ENCODE results near the gene EXPH5.
"Not testable (repeated sequence)": the region's sequence is repeated elsewhere in the genome, so short reads cannot be mapped to it uniquely, and the experiment has no call there.

The EXPH5 gene, protein sequence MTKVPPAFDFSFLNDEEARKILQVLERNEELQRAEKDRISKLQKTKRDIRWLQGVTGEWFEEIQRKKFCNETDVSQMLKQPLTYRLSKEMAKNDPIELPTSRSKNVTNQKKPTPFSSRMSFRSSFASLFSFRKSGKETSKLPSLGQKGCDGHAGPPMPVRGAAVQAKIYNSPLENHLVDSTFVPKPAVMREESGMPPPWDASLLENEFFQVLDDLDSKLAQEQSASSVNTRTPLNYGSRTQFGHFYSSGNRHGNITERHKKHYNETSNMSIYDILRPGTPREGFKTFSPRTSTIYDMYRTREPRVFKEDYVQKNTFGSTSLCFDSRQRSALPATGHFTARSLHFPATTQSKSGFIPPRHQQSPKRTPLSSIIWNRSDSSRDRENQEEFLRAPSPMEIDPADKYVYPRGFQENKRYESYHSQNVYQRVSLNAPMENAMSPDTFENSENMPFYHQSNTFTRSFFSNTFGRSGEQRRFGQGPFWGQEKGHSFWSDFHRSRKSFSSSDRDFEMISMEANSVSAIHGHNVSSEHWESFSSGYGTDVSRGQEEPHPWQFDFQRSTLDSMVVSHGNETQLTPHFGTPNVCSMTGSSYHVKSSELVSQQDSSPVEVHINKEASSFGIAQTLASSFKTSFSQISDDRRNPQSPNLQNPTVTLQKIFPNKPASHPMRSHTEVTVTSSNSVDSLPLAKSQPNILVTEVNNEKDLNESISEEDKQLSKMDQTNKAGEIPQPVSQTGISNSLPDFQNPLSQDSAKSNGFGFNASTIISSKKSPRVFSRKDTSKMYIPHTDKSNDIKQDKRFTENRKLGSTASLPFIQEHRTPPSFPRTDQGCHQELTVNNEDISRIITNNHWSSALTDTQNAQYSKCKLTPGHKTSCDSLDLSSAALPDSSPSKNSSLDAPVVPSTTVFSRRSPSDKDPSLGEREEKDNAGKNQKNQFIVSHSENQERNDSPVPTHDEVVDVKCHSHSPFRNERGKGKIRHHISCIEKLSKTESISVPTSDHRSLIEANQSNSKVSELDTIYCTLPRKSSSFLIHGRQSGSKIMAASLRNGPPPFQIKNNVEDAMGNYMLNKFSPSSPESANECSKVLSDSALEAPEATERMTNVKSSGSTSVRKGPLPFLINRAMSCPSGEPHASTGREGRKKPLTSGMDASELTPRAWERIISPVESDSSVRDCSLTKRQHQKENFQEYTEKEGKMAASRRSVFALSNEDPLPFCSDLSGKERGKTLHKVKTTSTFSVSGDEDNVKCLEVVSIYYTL (N-terminal part only)

DNA sequence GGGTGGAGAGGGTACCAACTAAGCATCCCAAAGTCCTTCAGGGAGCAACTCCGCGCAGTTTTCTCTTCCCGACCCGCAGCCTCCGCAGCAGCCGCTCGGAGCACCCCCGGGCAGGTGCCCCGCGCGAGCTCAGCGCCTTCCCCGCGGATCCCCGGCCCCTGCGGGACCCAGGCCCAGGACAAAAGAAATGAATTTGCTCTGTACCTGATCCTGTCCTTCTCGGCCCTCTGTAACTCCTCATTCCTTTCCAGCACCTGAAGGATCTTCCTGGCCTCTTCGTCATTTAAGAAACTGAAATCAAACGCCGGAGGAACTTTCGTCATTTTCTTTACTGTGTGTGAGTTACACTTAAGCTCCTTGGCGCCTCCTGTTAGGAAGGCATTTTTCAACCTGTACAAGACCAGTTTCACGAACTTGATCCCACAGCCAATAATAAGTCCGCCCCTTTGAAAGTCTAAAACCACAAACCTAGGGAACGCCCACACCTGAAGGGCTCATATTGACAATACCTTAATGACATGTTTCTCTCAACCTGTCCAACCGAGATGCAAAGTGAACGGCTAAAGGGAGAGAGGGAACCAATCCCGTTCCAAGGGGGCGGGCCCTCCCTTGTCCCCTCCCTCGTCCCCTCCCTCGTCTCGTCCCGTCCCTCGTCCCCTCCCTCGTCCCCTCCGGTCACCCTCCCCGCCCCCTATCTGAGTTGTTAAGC, at the start of gene EXPH5:
Gene EXPH5 (minus strand): TSS at position 555 of the 709 bp plus-strand sequence. CDS start 232 bp downstream, at position 323.
- DNase-seq: peak; percentile 38

DNA sequence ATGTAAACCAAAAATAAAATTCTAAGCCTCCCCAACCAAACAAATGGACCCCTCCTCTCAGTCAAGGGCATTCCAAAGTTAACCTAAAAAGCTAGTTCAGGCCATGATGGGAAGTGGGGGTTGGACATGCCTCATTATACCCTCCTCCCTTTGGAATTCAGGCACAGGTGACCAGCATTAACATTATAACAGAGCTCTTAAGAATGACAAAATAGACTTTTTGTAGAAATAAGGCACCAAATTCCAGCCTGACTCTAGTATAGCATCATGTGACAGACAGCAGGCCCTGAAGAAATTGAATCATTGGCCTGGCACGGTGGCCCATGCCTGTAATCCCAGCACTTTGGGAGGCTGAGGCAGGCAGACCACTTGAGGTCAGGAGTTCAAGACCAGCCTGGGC, 48.2 kb upstream of the EXPH5 start:
- DNase-seq: not testable (repeated sequence)

DNA sequence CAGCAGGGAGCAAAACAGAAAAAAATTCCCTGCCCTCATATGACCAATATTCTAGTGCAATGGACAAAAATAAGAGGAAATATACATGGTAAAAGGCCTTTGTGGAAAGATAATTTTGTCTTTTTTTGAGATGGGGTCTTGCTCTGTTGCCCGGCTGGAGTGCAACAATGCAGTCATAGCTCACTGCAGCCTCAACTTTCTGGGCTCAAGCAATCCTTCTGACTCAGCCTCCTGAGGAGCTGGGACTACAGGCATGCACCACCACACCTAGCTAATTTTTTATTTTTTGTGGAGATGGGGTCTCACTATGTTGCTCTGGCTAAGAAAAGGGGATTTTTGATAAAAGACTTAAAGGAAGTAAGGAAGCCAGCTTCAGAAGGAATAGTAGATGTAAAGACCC, 45.6 kb upstream of the EXPH5 start:
- no peak for DNase-seq

DNA sequence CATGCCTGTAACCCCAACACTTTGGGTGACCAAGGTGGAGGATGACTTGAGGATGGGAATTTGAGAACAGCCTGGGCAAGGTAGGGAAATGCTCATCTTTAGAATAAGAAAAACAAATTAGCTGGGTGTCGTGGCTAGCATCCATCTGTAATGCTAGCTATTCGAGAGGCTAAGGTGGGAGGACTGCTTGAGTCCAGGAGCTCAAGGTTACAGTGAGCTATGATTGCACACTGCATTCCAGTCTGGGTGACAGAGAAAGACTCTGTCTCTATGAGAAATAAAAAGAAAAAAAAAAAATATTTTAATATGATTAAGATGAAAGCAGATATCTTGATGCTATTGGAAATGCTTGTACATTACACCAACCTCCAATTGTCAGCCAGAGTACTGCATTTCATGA, 42.7 kb upstream of the EXPH5 start:
- no peak for DNase-seq

DNA sequence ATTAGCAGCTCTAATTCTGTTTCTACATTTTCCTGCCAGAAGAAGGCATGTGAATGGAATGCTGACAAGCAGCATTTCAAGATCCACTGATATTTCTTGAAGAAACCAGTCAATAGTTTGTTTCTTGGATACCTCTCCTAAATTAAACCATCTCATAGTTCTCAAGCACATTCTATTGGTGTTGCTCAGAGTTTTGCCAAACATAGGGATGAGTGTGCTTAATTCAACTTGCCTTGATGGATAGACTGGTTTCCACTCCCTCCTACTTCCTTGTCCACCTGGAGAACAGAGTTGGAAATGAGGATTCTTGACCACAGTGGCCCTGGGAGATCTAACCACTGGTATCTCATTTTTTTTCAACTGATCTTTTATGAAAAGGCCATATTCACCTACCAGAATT, 41.5 kb upstream of the EXPH5 start:
- DNase-seq: no peak

DNA sequence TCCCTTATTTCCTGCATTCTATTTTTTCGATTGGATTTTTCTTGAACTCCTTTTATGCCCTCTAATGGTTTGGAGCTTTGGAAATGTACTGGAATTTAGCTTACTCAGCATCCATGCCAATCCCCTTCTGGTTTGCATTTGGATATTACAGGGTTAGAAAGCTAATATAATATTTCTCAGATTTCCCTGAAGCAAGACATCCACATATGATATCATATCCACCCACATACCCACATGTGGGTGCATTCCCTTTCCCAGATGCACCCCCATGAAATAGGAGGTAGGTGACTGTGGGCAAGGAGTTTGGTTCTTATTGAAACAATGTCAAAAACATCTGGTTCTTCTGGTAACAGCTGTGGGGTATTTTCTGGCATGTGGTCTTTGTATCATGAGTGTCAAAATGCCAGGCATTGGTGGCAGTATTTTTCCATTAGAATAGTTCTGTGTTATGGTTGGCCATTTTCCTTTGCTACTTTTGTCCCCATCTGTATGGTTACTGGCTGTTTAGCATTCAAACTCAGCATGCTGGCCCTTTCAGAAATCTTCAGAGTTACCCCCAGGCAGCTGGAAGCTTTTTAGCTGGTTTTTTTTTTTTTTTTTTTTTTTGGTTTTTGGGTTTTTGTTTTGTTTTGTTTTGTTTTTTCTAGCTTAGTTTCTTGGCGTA, 38.6 kb upstream of the EXPH5 start:
- no peak for DNase-seq

DNA sequence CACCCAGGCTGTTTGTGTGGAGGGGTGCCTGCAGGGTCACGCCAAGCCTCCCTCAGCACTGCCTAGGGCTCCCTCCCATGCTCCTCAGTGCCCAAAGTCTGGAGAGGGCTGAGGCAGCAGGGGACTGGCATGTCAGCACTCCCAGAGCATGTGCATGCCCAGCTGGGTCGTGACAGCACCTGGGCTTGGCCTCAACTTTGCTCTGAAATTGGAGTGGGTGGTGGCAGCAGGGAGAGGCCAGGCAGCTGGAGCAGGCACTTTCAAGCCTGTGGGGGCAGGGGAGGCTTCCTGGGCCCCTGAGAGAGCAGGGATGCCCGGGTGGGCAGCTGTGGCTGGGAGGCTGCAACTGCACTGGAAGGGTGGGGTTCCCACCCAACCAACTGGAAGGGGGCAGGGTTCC, 35.7 kb upstream of the EXPH5 start:
- no peak for DNase-seq

DNA sequence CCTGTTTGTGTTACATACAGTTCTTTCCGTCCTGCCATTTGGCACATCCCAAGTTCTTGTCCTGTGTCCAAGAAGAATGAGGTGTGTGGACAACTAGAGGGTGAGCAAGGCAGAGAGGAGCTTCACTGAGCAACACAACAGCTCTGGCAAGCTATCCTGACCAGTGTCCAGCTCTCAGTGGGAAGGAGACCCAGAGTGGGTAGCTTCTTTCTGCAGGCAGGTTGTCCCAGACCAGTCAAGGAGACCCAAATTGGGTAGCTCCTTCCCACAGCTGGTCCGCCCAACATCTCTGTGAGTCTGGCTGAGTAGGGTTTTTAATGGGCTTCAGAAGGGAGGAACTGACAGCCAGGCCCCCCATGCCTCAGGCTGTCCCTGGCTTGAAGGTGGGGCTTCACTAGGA, 35.2 kb upstream of the EXPH5 start:
- DNase-seq: no peak

DNA sequence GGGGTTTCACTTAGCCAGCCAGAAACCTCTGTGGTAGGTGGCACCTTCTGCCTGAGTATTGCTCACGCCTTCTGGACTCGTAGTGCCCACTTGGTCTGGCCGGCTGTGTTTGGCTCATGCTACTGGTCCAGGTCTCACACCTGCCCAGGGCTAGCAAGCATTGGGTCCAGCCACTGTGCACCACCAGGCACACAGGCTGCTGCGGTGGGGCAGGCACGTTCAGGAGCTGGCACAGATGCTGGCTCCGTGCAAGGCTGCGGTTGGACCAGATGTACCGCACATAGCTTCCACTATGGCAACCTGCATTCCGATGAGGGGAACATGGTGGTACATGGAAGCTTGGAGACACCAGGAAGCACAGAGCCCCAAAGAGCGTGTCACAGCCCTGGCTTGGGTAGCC, 34.8 kb upstream of the EXPH5 start:
- no peak for DNase-seq

DNA sequence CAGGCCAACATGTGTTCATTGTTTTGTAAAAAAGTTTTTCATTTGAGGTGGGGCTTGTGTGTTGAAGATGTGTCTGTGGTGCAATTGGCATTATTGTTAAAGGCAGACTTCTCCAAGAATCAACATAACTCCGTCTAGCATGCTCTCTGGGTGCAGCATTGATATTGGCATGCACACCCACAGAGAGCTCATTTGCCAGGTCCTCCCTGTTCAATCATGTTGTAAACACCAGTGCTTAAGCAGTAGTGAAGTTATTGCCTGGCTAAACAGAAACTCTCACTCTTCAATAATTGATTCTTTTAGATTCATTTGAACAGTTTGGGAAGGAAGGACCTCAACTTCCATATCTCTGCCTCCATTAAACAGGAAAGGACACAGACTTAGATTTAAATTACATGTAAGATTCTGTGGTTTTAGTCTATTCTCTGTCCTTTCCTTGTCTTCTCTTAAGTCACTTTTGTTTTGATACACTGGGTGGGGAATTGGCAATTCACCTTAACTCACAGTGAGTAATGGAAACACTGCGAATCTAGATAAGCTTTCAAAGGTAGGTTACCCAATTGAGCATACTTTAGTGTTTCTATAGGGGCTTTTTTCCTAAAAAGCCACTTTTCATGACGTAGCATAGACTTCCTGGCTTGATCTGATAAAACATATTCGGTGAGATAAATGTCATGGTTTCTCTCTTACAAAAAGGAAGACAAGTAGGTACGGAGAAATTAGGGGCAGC, 30.8 kb upstream of the EXPH5 start:
- DNase-seq: no peak

DNA sequence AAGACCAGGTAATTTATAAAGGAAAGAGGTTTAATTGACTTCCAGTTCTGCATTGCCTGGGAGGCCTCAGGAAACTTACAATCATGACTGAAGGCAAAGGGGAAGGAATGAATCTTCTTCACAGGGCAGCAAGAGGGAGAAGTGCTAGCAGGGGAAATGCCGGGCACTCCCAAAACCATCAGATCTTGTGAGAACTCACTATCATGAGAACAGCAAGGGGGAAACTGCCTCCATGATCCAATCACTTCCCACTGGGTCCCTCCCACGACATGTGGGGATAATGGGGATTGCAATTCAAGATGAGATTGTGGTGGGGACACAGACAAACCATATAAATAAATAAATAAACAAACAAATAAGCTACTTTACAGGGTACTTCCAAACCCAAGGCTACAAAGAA, 28.8 kb upstream of the EXPH5 start:
- no peak for DNase-seq

DNA sequence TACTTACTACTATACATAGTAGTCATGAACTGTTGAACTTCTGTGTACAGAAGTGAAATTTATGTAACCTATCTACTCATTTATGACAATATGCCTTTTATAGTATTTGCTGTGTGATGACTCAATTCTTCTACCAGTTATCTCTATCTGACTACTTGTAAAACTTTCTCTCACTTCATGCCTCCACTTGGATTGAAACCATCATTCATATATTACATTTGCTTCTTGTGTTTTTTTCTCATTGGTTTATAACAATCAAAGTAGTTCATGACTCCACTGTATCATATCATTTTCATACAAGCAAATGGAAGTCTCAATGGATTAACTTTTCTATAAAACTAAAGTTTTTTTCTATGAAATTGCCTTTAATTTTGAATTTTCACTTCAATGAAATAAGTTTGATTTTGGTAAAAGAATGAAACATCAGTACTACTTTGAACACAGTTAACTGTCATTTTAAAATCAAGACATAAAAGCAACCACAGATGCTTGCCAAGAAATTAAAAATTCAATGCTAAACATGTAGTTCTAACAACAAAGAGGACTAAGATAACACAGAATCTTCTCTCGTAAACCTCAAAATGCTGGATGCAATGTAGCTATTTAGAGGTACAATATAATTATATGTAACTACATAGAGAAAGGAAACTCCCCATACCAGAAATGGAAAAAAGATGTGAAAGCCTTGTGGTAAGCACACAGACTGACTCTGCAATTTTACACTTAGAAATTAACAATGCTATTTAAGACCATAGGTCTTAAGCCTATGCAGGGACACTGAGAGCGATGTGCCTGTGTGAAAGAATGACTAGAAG, 27.6 kb upstream of the EXPH5 start:
- DNase-seq: no peak

DNA sequence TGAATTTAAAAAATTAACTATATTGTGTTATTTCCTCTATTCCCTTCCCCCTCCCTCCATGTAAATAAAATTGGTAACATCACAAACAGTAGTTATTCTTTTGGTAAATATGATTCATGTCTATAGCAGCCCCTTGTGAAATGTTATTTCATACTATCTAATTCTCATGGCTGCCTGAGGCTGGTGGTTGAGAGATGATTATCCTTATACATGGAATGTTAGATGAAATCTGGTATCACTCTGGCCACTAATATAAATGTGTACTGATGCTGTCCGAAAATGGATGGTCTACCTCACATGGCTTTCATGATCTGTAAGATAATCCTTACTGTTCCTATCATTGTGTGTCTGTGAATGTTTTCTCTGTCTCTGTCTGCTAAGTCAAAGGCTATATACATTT, 25.0 kb upstream of the EXPH5 start:
- DNase-seq: no peak

DNA sequence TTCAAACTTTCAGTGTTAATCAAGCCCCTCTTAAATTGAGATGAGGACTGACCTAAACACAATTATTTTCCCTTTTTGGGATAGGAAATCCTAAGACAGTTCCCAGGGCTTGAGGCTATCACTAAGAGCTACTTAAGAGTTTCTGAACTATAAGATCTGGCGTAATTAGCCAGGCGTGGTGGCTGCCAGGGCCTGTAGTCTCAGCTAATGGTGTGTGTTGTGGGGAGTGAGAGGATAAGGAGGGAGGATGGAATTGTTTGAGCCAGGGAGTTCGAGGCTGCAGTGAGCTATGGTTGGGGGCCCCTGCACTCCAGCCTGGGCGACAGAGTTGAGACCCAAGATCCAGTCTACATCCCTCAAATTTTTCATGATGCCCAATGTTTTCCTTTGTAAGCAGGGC, 23.5 kb upstream of the EXPH5 start:
- DNase-seq: no peak

DNA sequence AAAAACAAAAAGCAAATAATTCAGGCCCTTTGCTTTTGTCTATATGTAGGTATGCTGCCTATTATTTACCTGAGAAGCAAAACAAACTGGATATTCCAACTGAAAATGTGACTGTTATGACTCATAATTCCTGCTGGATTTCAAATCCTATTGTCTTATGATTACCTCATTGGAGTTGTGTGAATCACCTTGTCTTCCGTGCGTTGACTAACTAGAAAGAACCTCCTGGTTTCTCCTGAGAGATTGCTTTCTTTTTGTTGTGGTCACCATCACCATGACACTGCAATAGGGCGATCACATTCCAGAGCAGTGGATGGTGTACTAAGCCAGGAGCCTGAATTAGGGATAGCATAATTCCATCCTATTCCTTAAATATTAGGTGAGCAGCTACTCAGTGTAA, 23.0 kb upstream of the EXPH5 start:
- DNase-seq: no peak

DNA sequence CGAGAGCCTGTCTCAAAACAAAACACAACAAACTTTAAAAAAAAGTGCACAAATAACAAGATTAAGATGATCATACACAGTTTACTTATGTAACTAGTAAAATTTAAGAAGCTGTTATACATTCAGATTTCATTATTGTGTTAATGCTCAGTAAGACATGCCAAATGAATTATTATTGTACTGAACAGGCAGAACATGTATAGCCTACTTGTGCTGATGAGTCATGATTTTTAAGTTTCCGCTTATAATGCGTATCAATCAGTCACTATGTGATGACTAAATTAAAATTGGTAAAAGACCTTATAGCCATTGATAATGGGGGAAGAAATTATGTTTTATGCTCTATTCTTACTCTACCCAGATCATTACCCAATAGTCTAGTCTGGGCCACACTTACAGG, 20.5 kb upstream of the EXPH5 start:
- no peak for DNase-seq

DNA sequence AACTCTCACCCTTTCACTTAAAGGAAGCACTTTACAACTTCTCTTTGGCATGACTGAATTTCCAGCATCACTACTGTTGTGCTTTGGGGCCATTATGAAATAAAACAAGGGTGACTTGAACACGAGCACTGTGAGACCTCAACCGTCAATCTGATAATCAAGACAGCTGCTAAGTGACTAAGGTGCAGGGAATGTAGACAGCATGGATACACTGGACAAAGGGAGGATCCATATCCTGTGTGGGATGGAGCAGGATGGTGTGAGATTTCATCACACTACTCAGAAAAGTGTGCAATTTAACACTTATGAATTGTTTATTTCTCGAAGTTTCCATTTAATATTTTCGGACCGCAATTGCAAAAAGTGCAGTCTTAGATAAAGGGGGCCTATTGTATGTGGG, 16.1 kb upstream of the EXPH5 start:
- DNase-seq: no peak

DNA sequence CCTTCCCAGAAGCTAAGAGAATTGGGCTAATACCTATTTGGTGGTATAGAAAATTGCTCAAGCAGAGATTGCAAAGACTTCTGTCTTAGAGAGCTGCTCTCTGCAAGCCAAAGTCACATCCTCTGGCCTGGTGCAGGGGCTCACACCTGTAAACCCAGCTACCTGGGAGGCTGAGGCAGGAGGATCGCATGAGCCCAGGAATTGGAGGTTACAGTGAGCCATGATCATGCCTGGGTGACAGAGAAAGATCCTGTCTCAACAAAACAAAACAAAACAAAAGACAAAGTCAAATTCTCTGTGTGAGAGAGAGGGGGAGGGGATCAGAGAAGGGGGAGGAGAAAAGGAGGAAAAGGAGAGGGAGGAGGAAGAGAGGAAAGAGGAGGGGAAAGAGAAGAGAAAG, 15.0 kb upstream of the EXPH5 start:
- no peak for DNase-seq

DNA sequence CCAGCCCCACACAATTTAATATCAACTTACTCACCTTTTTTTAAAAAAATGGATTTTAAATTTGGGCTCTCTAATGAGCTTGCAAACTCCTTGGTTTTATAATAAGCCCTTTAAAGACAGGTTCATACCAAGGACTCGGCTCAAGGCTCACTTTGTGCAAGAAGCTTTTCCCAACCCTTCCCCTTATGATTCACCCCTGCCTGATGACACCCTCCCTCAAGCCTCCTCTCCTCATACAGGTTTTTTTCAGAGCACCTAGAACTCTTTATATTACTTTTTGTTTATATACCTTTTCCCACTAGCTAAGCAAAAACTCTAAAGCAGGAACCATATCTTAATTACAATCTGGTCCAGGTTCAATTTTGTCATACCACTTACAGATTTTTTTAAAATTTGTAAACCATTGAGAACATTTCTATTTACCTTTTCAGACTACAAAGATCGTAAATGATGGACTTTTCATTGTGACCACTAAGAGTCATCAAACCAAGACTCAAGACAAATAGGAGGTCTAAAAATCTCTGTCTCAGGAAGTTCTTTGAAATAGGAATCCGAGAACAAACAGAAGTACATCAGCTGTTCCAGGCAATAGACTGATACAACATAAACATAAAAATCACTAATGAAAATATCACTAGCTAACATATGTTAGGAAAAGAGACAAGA, 13.1 kb upstream of the EXPH5 start:
- no peak for DNase-seq

DNA sequence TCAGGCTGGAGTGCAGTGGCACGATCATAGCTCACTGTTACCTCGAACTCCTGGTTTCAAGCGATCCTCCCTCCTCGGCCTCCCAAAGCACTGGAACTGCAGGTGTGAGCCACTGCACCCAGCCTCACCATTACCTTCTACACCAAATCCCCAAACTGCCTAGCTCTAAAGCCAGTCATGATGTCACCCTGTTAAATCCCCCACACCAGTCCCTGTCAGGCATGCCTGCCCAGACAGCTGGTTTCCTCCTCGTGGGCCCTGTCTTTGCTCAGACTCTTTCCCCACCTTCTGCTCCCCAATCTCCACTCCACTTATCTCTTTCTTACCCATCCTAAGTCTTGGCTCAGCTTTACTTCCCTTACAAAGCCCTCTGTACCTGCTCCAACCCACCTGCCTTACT, 12.5 kb upstream of the EXPH5 start:
- no peak for DNase-seq
